Measurements from ENCODE around the gene UPK1B.

DNA sequence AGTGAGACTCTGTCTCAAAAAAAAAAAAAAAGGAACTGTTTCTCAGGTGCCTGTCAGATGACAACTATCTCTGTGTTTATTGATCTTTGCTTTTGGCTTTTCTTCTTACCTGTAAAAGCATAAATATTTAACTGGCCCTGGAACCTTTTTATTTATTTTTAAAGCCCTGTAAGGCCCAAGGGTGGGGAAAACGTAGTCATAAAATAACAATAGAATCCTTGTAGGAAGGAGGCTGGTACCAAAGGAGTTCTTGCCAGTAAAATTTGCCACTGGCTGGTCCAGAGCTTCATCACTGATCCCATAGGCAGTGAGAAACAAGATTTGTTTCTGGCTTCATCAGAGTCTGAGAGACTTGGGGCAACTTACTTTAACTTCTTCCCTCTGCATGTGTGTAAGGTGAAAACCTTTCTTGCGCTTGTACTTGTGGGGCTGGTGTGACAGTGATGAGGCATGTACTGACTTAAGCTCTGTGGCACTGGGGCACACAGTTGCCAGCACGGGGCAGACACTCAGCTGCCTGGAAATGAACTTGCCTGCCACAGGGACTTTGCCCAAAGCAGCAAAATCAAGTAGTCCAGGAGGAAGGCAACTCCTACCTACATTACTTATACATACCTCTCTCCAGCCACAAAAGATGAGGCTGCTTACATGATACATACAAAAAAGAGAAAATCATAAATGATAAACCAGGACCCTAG is 47.7 kb downstream of the UPK1B start:
- TF ChIP-seq, protein P1, sequence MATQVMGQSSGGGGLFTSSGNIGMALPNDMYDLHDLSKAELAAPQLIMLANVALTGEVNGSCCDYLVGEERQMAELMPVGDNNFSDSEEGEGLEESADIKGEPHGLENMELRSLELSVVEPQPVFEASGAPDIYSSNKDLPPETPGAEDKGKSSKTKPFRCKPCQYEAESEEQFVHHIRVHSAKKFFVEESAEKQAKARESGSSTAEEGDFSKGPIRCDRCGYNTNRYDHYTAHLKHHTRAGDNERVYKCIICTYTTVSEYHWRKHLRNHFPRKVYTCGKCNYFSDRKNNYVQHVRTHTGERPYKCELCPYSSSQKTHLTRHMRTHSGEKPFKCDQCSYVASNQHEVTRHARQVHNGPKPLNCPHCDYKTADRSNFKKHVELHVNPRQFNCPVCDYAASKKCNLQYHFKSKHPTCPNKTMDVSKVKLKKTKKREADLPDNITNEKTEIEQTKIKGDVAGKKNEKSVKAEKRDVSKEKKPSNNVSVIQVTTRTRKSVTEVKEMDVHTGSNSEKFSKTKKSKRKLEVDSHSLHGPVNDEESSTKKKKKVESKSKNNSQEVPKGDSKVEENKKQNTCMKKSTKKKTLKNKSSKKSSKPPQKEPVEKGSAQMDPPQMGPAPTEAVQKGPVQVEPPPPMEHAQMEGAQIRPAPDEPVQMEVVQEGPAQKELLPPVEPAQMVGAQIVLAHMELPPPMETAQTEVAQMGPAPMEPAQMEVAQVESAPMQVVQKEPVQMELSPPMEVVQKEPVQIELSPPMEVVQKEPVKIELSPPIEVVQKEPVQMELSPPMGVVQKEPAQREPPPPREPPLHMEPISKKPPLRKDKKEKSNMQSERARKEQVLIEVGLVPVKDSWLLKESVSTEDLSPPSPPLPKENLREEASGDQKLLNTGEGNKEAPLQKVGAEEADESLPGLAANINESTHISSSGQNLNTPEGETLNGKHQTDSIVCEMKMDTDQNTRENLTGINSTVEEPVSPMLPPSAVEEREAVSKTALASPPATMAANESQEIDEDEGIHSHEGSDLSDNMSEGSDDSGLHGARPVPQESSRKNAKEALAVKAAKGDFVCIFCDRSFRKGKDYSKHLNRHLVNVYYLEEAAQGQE (IDR thresholded peaks at IDR 0.05; ENCODE audit: insufficient read depth in 1 of 2, low read depth in 2 of 2, low read length in 2 of 2): no peak
- no peak for TF ChIP-seq TAF1 (IDR thresholded peaks at IDR 0.05; ENCODE audit: borderline replicate concordance, insufficient read depth, low read length)
